ENCODE data around the gene NLRP3. TPM values are rescaled to one million over a fixed set of nuclear protein-coding genes. Genes with fewer than 3 reads are reported as not detected.

The NLRP3 gene
- total RNA-seq, 1 donor = under 0.01 TPM

- H3K4me3 ChIP-seq (ENCODE audit: low read depth, low read length) = no peak overlapping the region
- no peak for TF ChIP-seq CTCF (IDR thresholded peaks at IDR 0.05; ENCODE audit: insufficient read depth, low read length)
- DNase-seq (ENCODE audit: low read depth) = no peak
These were observed 66.8 kb downstream of the NLRP3 start for GRCh38 chr1:247482747-247483146.

GRCh38 chr1:247487057-247487456, 71.1 kb downstream of the NLRP3 start:
- TF ChIP-seq CTCF (IDR thresholded peaks at IDR 0.05; ENCODE audit: insufficient read depth, low read length) = peak; percentile 38
- DNase-seq (ENCODE audit: low read depth) = peak; percentile 50
- no peak overlapping the region for H3K4me3 ChIP-seq (ENCODE audit: low read depth, low read length)

GRCh38 chr1:247491328-247491727, 75.4 kb downstream of the NLRP3 start:
- DNase-seq (ENCODE audit: low read depth) = no peak
- no peak overlapping the region for H3K4me3 ChIP-seq (ENCODE audit: low read depth, low read length)
- TF ChIP-seq CTCF (IDR thresholded peaks at IDR 0.05; ENCODE audit: insufficient read depth, low read length) = no peak

GRCh38 chr1:247493106-247493505, 77.1 kb downstream of the NLRP3 start:
- TF ChIP-seq CTCF (IDR thresholded peaks at IDR 0.05; ENCODE audit: insufficient read depth, low read length) = no peak
- no peak overlapping the region for H3K4me3 ChIP-seq (ENCODE audit: low read depth, low read length)
- no peak for DNase-seq (ENCODE audit: low read depth)

GRCh38 chr1:247494767-247495166, 78.8 kb downstream of the NLRP3 start:
- no peak overlapping the region for H3K4me3 ChIP-seq (ENCODE audit: low read depth, low read length)
- no peak for TF ChIP-seq CTCF (IDR thresholded peaks at IDR 0.05; ENCODE audit: insufficient read depth, low read length)
- DNase-seq (ENCODE audit: low read depth) = no peak

GRCh38 chr1:247496581-247497285, 80.8 kb downstream of the NLRP3 start:
- no peak for TF ChIP-seq CTCF (IDR thresholded peaks at IDR 0.05; ENCODE audit: insufficient read depth, low read length)
- DNase-seq (ENCODE audit: low read depth) = no peak
- no peak overlapping the region for H3K4me3 ChIP-seq (ENCODE audit: low read depth, low read length)

Other genes starting within 250 kb of the NLRP3 start
- 22.7 and 33.4 TPM in 2 replicates for gene ZNF124, start 244.2 kb upstream of the NLRP3 start, total RNA-seq (ENCODE audit: low replicate concordance)
- gene VN1R5, start 160.1 kb upstream of the NLRP3 start, total RNA-seq (ENCODE audit: low replicate concordance) = not detected in 2 replicates
- 21.3 and 60.7 TPM in 2 replicates for gene ZNF496, start 84.3 kb upstream of the NLRP3 start, total RNA-seq (ENCODE audit: low replicate concordance)
- not detected in 2 replicates for gene OR2B11, start 41.9 kb downstream of the NLRP3 start, total RNA-seq (ENCODE audit: low replicate concordance)
- not detected in 2 replicates for gene OR2C3, start 120.3 kb downstream of the NLRP3 start, total RNA-seq (ENCODE audit: low replicate concordance)
- not detected in 2 replicates for gene GCSAML, start 133.0 kb downstream of the NLRP3 start, total RNA-seq (ENCODE audit: low replicate concordance)
- gene OR2G2, start 172.2 kb downstream of the NLRP3 start, total RNA-seq (ENCODE audit: low replicate concordance) = not detected in 2 replicates
- not detected in 2 replicates for gene OR2G3, start 189.4 kb downstream of the NLRP3 start, total RNA-seq (ENCODE audit: low replicate concordance)